ENCODE data around the gene ABCD4. TPM values are rescaled to one million over a fixed set of nuclear protein-coding genes. Genes with fewer than 3 reads are reported as not detected.
A peak's percentile ranks its signal among the peaks of the same experiment; 100 is the strongest.

ABCD4 gene
- total RNA-seq, 2 donors from 2014 or later: 55.4 to 57.1 TPM

GRCh38 chr14:74257941-74258763, 44.6 kb downstream of the ABCD4 start:
- Mint-ChIP-seq H3K27ac (no peak overlapping the region), H3K27me3 (no peaks in the 10 kb centered on the region), H3K36me3 (ENCODE audit: low read depth) (no peaks in the 10 kb centered on the region), H3K4me3 (peak overlapping the region; percentile 72), H3K4me1 (no peaks in the 10 kb centered on the region), H3K9me3 (no peaks in the 10 kb centered on the region)
- ATAC-seq (replicated peaks): no peak

DNA sequence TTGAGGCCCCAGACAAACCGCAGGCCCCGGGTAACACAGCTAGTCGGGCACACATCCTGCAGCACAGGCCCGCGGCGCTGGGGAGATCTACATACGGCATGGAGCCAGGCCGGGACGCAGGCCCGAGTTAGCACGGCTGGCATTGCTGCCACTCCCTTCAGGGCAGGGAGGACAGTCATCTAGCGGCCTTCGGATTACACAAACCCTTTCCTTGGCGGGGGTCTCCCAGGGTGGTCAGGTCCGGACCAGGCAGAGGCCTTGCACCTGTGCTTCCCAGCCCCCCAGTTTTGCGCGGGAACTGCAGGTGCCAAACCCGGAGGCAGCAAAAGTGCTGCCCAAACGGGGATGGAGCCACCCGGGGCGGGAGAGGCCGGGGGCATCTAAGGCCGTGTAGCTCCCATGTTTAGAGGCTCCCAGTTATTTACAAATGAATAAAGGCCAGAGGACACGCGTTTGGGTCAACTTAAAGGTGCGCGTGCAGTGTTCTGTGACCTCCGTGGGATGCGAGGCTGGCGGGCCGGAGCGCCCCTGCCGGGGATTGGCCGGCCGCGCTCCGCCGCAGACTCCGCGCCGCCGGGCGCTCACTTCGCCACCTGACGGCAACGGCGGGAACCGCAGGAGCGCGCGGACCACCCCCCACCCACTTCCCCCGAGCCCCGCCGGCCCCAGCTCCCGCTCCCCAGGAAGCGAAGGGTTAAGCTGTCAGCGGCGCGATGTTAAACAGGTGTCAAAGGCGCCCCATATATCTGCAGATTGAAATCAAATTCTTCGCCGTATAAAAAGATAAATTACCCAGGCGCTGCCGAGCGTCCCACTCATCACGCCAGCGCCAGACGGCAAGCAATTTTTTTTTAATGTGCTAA, 45.4 kb downstream of the ABCD4 start:
- Mint-ChIP-seq H3K27ac (no peak overlapping the region), H3K4me3 (peak overlapping the region; percentile 72), H3K9me3 (no peaks in the 10 kb centered on the region), H3K4me1 (no peaks in the 10 kb centered on the region), H3K27me3 (no peaks in the 10 kb centered on the region), H3K36me3 (ENCODE audit: low read depth) (no peaks in the 10 kb centered on the region)
- peak; percentile 91 for ATAC-seq (replicated peaks)

DNA sequence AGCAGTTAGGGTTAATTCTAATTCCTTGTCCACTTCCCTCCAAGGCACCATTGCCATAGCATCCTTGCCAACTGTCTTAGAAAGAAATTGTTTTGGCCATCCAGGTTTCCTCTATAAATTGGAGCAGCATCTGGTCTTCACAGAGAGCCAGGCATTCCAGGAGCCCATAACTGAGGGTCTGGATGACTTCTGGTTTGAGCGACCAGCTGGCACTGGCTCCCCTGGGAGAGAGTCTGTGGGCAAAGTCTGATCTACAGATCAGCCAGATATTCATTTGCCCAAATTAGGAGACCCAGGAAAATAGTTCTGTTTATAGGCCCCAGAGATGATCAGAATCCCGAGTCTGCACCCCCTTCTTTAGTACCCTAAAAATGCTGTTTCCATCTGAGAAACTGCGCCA, 47.5 kb downstream of the ABCD4 start:
- no peaks in the 10 kb centered on the region for H3K9me3 Mint-ChIP-seq
- no peak for ATAC-seq (replicated peaks)
- H3K27me3 Mint-ChIP-seq: peaks cover 9% of the 10 kb centered on the region
- no peaks in the 10 kb centered on the region for H3K36me3 Mint-ChIP-seq (ENCODE audit: low read depth)
- H3K27ac Mint-ChIP-seq: no peak overlapping the region
- no peak overlapping the region for H3K4me3 Mint-ChIP-seq
- peaks cover 7% of the 10 kb centered on the region for H3K4me1 Mint-ChIP-seq

- Mint-ChIP-seq H3K4me3 (no peak overlapping the region), H3K4me1 (peaks cover 7% of the 10 kb centered on the region), H3K27ac (no peak overlapping the region), H3K36me3 (ENCODE audit: low read depth) (no peaks in the 10 kb centered on the region), H3K27me3 (peaks cover 41% of the 10 kb centered on the region), H3K9me3 (no peaks in the 10 kb centered on the region)
- no peak for ATAC-seq (replicated peaks)
Measured at GRCh38 chr14:74249433-74250375, 53.0 kb downstream of the ABCD4 start.

DNA sequence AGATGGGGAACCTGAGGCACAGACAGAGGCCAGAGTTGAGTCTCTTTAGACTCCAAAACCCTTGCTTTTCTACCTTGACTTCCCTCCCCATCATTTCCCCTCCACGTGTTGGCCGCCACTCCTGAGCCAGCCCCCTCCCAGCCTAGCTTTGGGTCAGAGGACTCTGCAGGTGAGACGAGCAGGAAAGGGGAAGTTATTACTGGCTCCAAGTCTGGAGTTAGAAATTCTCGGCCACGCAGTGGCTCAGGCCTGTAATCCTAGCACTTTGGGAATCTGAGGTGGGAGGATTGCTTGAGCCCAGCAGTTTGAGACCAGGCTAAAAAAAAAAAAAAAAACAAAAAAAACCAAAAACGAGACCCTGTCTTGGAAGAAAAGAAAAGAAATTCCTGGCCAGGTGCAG, 54.7 kb downstream of the ABCD4 start:
- Mint-ChIP-seq H3K9me3 (no peaks in the 10 kb centered on the region), H3K4me1 (peaks cover 7% of the 10 kb centered on the region), H3K27me3 (peaks cover 58% of the 10 kb centered on the region), H3K36me3 (ENCODE audit: low read depth) (no peaks in the 10 kb centered on the region), H3K27ac (no peak overlapping the region), H3K4me3 (no peak overlapping the region)
- ATAC-seq (replicated peaks): no peak

GRCh38 chr14:74246542-74246941, 56.2 kb downstream of the ABCD4 start:
- ATAC-seq (replicated peaks): no peak
- H3K4me1 Mint-ChIP-seq: peaks cover 10% of the 10 kb centered on the region
- no peak overlapping the region for H3K27ac Mint-ChIP-seq
- H3K9me3 Mint-ChIP-seq: no peaks in the 10 kb centered on the region
- no peak overlapping the region for H3K4me3 Mint-ChIP-seq
- H3K27me3 Mint-ChIP-seq: peaks cover 69% of the 10 kb centered on the region
- peaks cover 8% of the 10 kb centered on the region for H3K36me3 Mint-ChIP-seq (ENCODE audit: low read depth)

GRCh38 chr14:74245292-74245691, 57.4 kb downstream of the ABCD4 start:
- Mint-ChIP-seq H3K4me1 (peaks cover 6% of the 10 kb centered on the region), H3K4me3 (no peak overlapping the region), H3K9me3 (no peaks in the 10 kb centered on the region), H3K27me3 (peaks cover 69% of the 10 kb centered on the region), H3K36me3 (ENCODE audit: low read depth) (peaks cover 9% of the 10 kb centered on the region), H3K27ac (no peak overlapping the region)
- no peak for ATAC-seq (replicated peaks)

DNA sequence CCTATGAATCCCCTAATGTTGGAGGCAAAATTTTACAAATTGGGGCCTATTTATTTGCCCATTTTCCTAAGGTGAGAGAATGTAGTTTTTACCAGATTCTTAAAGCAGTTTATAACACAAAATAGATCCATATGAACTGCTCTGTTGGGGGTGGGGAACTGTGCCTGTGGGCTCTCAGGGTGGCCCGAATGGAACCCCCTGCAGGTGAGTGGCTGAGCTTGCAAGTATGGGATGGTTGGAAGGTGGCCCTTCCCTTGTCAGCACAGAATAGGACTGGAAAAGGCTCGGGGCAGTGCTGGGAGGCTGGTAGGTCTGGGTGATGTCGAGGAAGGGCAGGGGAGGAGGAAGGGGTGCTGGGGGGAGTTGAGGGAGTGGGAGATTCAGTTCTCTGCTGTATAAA, 58.6 kb downstream of the ABCD4 start:
- Mint-ChIP-seq H3K4me1 (peaks cover 6% of the 10 kb centered on the region), H3K36me3 (ENCODE audit: low read depth) (peaks cover 9% of the 10 kb centered on the region), H3K9me3 (no peaks in the 10 kb centered on the region), H3K27me3 (peaks cover 66% of the 10 kb centered on the region), H3K27ac (no peak overlapping the region), H3K4me3 (no peak overlapping the region)
- no peak for ATAC-seq (replicated peaks)

GRCh38 chr14:74243051-74243450, 59.7 kb downstream of the ABCD4 start:
- Mint-ChIP-seq H3K36me3 (ENCODE audit: low read depth) (peaks cover 9% of the 10 kb centered on the region), H3K4me1 (peaks cover 6% of the 10 kb centered on the region), H3K27ac (no peak overlapping the region), H3K9me3 (no peaks in the 10 kb centered on the region), H3K4me3 (no peak overlapping the region), H3K27me3 (peaks cover 74% of the 10 kb centered on the region)
- no peak for ATAC-seq (replicated peaks)

DNA sequence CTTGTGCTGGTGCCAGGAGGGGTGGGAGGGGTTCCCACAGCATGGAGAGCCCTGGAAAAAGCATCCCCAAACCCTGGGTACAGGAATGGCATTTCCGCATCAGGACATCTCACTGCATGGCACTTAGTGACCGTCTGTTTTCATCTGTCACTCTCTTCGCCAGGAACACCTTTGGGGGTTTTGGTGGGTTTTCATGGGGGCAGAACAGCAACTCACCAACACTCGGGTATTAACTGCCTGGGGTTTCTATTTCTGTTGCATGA, 60.0 kb downstream of the ABCD4 start:
- H3K4me3 Mint-ChIP-seq: peak overlapping the region; percentile 48
- H3K27ac Mint-ChIP-seq: no peak overlapping the region
- H3K4me1 Mint-ChIP-seq: peaks cover 6% of the 10 kb centered on the region
- H3K36me3 Mint-ChIP-seq (ENCODE audit: low read depth): peaks cover 9% of the 10 kb centered on the region
- no peak for ATAC-seq (replicated peaks)
- H3K27me3 Mint-ChIP-seq: peaks cover 77% of the 10 kb centered on the region
- H3K9me3 Mint-ChIP-seq: no peaks in the 10 kb centered on the region

GRCh38 chr14:74242021-74242779, 60.5 kb downstream of the ABCD4 start:
- H3K27ac Mint-ChIP-seq: no peak overlapping the region
- H3K27me3 Mint-ChIP-seq: peaks cover 77% of the 10 kb centered on the region
- peaks cover 6% of the 10 kb centered on the region for H3K4me1 Mint-ChIP-seq
- ATAC-seq (replicated peaks): no peak
- peak overlapping the region; percentile 48 for H3K4me3 Mint-ChIP-seq
- H3K9me3 Mint-ChIP-seq: no peaks in the 10 kb centered on the region
- H3K36me3 Mint-ChIP-seq (ENCODE audit: low read depth): peaks cover 9% of the 10 kb centered on the region

- peaks cover 6% of the 10 kb centered on the region for H3K4me1 Mint-ChIP-seq
- peaks cover 71% of the 10 kb centered on the region for H3K27me3 Mint-ChIP-seq
- H3K36me3 Mint-ChIP-seq (ENCODE audit: low read depth): peaks cover 9% of the 10 kb centered on the region
- ATAC-seq (replicated peaks): no peak
- no peak overlapping the region for H3K27ac Mint-ChIP-seq
- no peaks in the 10 kb centered on the region for H3K9me3 Mint-ChIP-seq
- peak overlapping the region; percentile 48 for H3K4me3 Mint-ChIP-seq
Measured at GRCh38 chr14:74241652-74242017, 61.1 kb downstream of the ABCD4 start.

GRCh38 chr14:74240794-74241651, 61.7 kb downstream of the ABCD4 start:
- Mint-ChIP-seq H3K27me3 (peaks cover 69% of the 10 kb centered on the region), H3K4me1 (peaks cover 6% of the 10 kb centered on the region)
- peak; percentile 28 for ATAC-seq (replicated peaks)

More at GRCh38 chr14:74240794-74241651, 61.7 kb downstream of the ABCD4 start:
- Mint-ChIP-seq H3K27ac (no peak overlapping the region), H3K4me3 (peak overlapping the region; percentile 48), H3K36me3 (ENCODE audit: low read depth) (peaks cover 9% of the 10 kb centered on the region), H3K9me3 (no peaks in the 10 kb centered on the region)
